NCI-H1694 (cell line): ENCODE results near the gene CERS1.
A peak's percentile ranks its signal among the peaks of the same experiment; 100 is the strongest.

Source experiments
- DNase-seq: peaks from one replicate; lab custom pipeline; 2025; lab: John Stamatoyannopoulos, UW

The CERS1 gene

DNA sequence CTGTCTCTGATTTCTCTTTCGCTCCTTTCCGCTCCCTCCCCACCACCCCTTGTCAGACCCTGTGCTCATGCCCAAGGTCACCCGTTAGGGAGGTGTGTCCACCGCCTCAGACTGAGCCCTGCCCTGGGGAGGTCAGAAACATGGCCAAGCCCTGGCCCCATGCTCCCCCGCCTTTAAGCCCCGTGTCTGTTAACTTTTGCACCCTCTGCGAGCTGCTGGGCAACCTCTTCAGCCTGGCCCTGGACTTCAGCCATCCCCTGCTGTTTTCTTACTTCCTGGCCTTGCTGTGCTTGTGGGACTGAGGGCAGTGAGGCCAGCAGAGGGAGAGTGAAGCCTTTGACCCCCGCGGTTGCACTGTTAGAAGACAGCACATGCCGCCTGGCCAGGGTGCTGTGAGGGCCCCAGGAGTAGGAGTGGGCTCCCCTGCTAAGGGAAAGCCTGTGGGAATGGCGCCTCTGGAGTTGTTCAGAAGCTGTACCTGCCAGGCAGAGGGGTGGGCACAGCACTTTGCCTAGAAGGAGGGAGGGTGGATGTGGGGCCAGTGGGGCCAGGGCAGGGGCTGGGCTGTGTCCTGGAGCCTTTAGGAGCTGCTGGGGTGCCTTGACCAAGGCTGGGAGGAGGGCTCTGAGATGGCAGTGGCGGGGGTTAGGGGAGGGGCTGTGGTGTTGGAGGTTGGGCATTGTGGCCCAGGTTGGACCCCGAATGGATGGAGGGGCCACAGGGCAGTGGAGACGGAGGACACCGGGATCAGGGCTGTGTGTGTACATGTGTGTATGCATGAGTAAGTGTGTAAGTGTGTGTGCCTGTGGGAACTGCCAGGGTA, 56.3 kb downstream of the CERS1 start:
- no peak for DNase-seq

DNA sequence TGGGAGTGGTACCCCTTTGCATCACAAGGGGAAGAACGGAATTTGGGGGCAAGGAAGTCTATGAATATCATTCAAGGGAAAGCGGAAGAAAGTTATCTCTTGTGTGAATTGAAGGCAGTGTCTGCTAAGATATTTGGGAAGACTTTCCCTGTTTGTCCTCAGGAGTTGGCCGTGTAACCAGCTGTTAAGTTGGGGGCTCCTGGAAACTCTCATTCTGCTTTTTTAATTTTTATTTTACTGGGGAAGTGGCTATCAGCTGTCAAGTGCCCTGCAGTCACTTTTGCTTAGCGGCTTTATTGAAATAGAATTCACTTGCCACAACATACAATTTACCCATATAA, 61.3 kb downstream of the CERS1 start:
- DNase-seq: no peak

DNA sequence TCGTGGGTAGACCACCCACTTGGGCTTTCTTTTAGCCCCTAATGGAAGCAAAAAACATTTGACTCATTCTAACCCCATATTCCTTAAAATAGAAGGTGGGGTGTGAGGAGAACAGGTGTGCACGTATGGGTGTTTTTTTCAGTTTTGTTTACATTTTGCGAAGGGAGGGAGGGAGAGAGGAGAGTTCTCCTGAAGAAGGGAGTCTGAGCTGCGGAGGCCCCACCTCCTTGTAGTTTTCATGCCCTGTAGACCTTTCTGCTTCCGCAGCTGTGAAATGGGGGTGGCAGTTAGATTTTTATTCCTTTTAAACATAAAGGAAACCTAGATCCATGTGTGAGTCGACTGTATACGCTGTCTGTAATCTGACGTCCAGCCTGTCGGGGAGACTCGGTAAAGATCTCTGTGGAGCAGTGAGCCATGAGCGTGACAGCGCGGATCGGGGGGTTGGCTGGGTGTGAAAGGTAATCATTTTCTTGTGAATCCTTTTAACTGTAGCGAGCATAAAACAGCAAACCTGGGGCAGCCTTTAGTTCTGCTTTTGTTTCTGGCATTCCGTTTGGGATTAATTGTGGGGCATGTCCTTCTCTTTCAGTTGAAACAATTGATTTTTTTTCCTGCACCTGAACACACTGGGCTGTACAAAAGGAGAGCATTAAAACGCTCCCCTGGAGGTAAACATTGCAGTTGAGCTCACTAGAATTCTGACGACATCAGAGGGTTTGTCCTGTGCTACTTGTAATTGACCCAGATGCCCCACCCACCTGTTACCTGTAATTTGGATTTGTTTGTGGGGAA, 61.9 kb downstream of the CERS1 start:
- no peak for DNase-seq

- DNase-seq: no peak
These were observed 62.8 kb downstream of the CERS1 start for GRCh38 chr19:18833141-18833476.

DNA sequence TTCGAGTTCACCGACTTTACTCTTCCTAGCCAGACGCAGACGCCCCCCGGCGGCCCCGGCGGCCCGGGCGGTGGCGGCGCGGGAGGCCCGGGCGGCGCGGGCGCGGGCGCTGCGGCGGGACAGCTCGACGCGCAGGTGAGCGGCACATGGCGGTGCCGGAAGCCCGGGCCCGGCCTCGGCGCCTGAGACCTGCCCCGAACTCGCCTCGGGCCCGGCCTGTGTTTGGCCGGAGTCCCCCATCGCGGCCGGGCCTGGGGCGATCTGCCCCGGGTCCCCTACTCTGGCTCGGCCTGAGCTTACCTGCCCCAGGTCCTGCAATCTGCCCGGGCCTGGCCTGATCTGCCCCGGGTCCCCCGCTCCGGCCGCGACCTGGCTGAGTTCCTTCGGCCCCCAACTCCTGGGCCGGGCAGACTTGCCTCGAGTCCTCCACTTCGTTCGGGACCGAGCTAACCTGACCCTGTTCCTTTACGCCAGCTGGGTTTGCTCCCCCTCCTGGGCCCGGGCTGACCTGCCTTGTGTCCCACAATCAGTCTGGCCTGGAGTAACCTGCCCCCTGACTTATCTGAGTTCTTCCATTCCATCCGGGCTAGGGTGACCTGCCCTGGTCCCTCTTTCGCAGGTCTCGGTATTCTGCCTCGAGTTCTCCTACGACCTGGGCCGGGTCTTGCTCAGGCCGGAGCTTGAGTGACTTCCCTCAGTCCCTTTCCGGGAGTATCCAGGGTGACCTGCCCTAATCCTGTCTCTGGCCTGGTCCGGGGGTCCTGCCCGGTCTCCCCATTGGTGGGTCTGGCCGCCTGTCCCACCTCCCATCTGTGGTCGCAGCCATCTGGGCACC, 63.4 kb downstream of the CERS1 start:
- no peak for DNase-seq

GRCh38 chr19:18831524-18832305, 64.2 kb downstream of the CERS1 start, which contains the start of gene UPF1:
TSS of gene UPF1 (plus strand) at chr19:18831959. CDS start at chr19:18832210, 251 bp downstream.
- peak; percentile 79 for DNase-seq

DNA sequence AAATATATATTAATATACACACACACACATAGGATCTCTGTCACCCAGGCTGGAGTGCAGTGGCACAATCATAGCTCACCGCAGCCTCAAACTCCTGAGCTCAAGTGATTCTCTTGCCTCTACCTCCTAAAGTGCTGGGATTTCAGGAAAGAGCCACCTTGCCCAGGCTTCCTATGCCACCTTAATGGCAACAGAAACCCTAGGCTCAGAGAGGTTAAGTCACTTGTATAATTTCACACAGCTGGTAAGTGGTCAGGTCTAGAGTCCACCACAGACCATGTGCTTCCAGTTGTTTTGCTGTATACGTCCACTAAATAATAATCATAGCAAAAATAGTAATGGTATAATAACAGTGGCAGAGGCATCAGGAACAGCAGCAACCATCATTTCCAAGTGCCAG, 65.5 kb downstream of the CERS1 start:
- DNase-seq: no peak

DNA sequence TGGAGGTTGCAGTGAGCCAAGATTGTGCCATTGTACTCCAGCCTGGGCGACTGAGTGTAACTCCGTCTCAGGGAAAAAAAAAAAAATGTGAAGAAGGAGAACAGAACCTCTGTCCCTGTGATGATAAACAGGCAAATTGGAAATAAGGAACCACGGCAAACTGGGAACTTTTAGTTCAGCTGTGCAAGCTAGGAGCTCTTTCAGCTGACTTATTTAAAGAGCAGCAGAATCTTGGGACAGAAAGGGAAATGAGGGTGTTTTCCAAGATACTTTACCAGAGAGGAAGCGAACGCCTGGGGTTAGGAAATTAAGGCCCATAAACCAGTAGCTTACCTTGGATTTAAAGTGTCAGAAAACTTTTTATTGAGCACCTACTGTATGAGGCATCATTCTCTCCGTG, 67.2 kb downstream of the CERS1 start:
- no peak for DNase-seq
